ENCODE measurements around the gene DNAJC13.

Gene DNAJC13

GRCh38 chr3:132538072-132538471 lies 120.8 kb downstream of the DNAJC13 start:
- Histone ChIP-seq H3K27me3 (ENCODE audit: control insufficient read depth, insufficient read depth, low read length, poor library complexity, severe bottlenecking) (no peaks in the 10 kb centered on the region), H3K4me3 (ENCODE audit: insufficient read depth, low read depth, low read length) (no peak overlapping the region), H3K9me3 (ENCODE audit: control insufficient read depth, low read length) (no peaks in the 10 kb centered on the region), H3K27ac (ENCODE audit: insufficient read depth, low read depth, low read length, poor library complexity, severe bottlenecking) (no peak overlapping the region), H3K4me1 (ENCODE audit: control insufficient read depth, insufficient read depth, low read length) (no peaks in the 10 kb centered on the region), H3K36me3 (ENCODE audit: control insufficient read depth, insufficient read depth, low read length) (peaks cover 4% of the 10 kb centered on the region)
- 93 to 96% methylated on average over 5 of the region's 5 CpGs for WGBS, 2 experiments

- peaks cover 4% of the 10 kb centered on the region for H3K36me3 ChIP-seq (ENCODE audit: control insufficient read depth, insufficient read depth, low read length)
- no peaks in the 10 kb centered on the region for H3K9me3 ChIP-seq (ENCODE audit: control insufficient read depth, low read length)
- no peaks in the 10 kb centered on the region for H3K27me3 ChIP-seq (ENCODE audit: control insufficient read depth, insufficient read depth, low read length, poor library complexity, severe bottlenecking)
- no peak overlapping the region for H3K4me3 ChIP-seq (ENCODE audit: insufficient read depth, low read depth, low read length)
- WGBS, 2 experiments: 57 to 82% methylated on average over 1 to 3 of the region's 3 CpGs
- H3K27ac ChIP-seq (ENCODE audit: insufficient read depth, low read depth, low read length, poor library complexity, severe bottlenecking): no peak overlapping the region
- H3K4me1 ChIP-seq (ENCODE audit: control insufficient read depth, insufficient read depth, low read length): no peaks in the 10 kb centered on the region
These were observed 122.4 kb downstream of the DNAJC13 start for GRCh38 chr3:132539681-132540080.

- H3K27me3 ChIP-seq (ENCODE audit: control insufficient read depth, insufficient read depth, low read length, poor library complexity, severe bottlenecking): no peaks in the 10 kb centered on the region
- H3K36me3 ChIP-seq (ENCODE audit: control insufficient read depth, insufficient read depth, low read length): peaks cover 4% of the 10 kb centered on the region
- no peak overlapping the region for H3K27ac ChIP-seq (ENCODE audit: insufficient read depth, low read depth, low read length, poor library complexity, severe bottlenecking)
- H3K4me1 ChIP-seq (ENCODE audit: control insufficient read depth, insufficient read depth, low read length): no peaks in the 10 kb centered on the region
- no peaks in the 10 kb centered on the region for H3K9me3 ChIP-seq (ENCODE audit: control insufficient read depth, low read length)
- no peak overlapping the region for H3K4me3 ChIP-seq (ENCODE audit: insufficient read depth, low read depth, low read length)
- 83 to 100% methylated on average over 1 to 2 of the region's 2 CpGs for WGBS, 2 experiments
These were observed 125.3 kb downstream of the DNAJC13 start for GRCh38 chr3:132542577-132542976.

GRCh38 chr3:132543011-132543739 lies 125.9 kb downstream of the DNAJC13 start:
- no peaks in the 10 kb centered on the region for H3K9me3 ChIP-seq (ENCODE audit: control insufficient read depth, low read length)
- 90 to 94% methylated on average over 2 of the region's 2 CpGs for WGBS, 2 experiments
- no peak overlapping the region for H3K4me3 ChIP-seq (ENCODE audit: insufficient read depth, low read depth, low read length)
- H3K27ac ChIP-seq (ENCODE audit: insufficient read depth, low read depth, low read length, poor library complexity, severe bottlenecking): no peak overlapping the region
- H3K27me3 ChIP-seq (ENCODE audit: control insufficient read depth, insufficient read depth, low read length, poor library complexity, severe bottlenecking): no peaks in the 10 kb centered on the region
- H3K4me1 ChIP-seq (ENCODE audit: control insufficient read depth, insufficient read depth, low read length): no peaks in the 10 kb centered on the region
- H3K36me3 ChIP-seq (ENCODE audit: control insufficient read depth, insufficient read depth, low read length): peaks cover 4% of the 10 kb centered on the region

- Histone ChIP-seq H3K4me3 (ENCODE audit: insufficient read depth, low read depth, low read length) (no peak overlapping the region), H3K27ac (ENCODE audit: insufficient read depth, low read depth, low read length, poor library complexity, severe bottlenecking) (no peak overlapping the region), H3K36me3 (ENCODE audit: control insufficient read depth, insufficient read depth, low read length) (no peaks in the 10 kb centered on the region), H3K27me3 (ENCODE audit: control insufficient read depth, insufficient read depth, low read length, poor library complexity, severe bottlenecking) (no peaks in the 10 kb centered on the region), H3K4me1 (ENCODE audit: control insufficient read depth, insufficient read depth, low read length) (no peaks in the 10 kb centered on the region), H3K9me3 (ENCODE audit: control insufficient read depth, low read length) (no peaks in the 10 kb centered on the region)
- 93 to 96% methylated on average over 2 of the region's 2 CpGs for WGBS, 2 experiments
These were observed 126.8 kb downstream of the DNAJC13 start for GRCh38 chr3:132544130-132544529.

GRCh38 chr3:132545471-132545870 lies 128.2 kb downstream of the DNAJC13 start:
- H3K4me3 ChIP-seq (ENCODE audit: insufficient read depth, low read depth, low read length): no peak overlapping the region
- H3K9me3 ChIP-seq (ENCODE audit: control insufficient read depth, low read length): no peaks in the 10 kb centered on the region
- no peak overlapping the region for H3K27ac ChIP-seq (ENCODE audit: insufficient read depth, low read depth, low read length, poor library complexity, severe bottlenecking)
- H3K36me3 ChIP-seq (ENCODE audit: control insufficient read depth, insufficient read depth, low read length): no peaks in the 10 kb centered on the region
- no peaks in the 10 kb centered on the region for H3K27me3 ChIP-seq (ENCODE audit: control insufficient read depth, insufficient read depth, low read length, poor library complexity, severe bottlenecking)
- no peaks in the 10 kb centered on the region for H3K4me1 ChIP-seq (ENCODE audit: control insufficient read depth, insufficient read depth, low read length)
- WGBS, 2 experiments: 96 to 100% methylated on average over 3 of the region's 3 CpGs

GRCh38 chr3:132549169-132549568 lies 131.9 kb downstream of the DNAJC13 start:
- Histone ChIP-seq H3K4me1 (ENCODE audit: control insufficient read depth, insufficient read depth, low read length) (no peaks in the 10 kb centered on the region), H3K9me3 (ENCODE audit: control insufficient read depth, low read length) (no peaks in the 10 kb centered on the region), H3K27ac (ENCODE audit: insufficient read depth, low read depth, low read length, poor library complexity, severe bottlenecking) (no peak overlapping the region), H3K4me3 (ENCODE audit: insufficient read depth, low read depth, low read length) (no peak overlapping the region), H3K36me3 (ENCODE audit: control insufficient read depth, insufficient read depth, low read length) (no peaks in the 10 kb centered on the region), H3K27me3 (ENCODE audit: control insufficient read depth, insufficient read depth, low read length, poor library complexity, severe bottlenecking) (no peaks in the 10 kb centered on the region)
- 93 to 96% methylated on average over 8 of the region's 8 CpGs for WGBS, 2 experiments

- Histone ChIP-seq H3K27me3 (ENCODE audit: control insufficient read depth, insufficient read depth, low read length, poor library complexity, severe bottlenecking) (no peaks in the 10 kb centered on the region), H3K36me3 (ENCODE audit: control insufficient read depth, insufficient read depth, low read length) (no peaks in the 10 kb centered on the region), H3K4me1 (ENCODE audit: control insufficient read depth, insufficient read depth, low read length) (no peaks in the 10 kb centered on the region), H3K4me3 (ENCODE audit: insufficient read depth, low read depth, low read length) (no peak overlapping the region), H3K9me3 (ENCODE audit: control insufficient read depth, low read length) (no peaks in the 10 kb centered on the region), H3K27ac (ENCODE audit: insufficient read depth, low read depth, low read length, poor library complexity, severe bottlenecking) (no peak overlapping the region)
These were observed 132.7 kb downstream of the DNAJC13 start for GRCh38 chr3:132549890-132550578.

- WGBS, 2 experiments: 96 to 100% methylated on average over 3 of the region's 3 CpGs
- no peaks in the 10 kb centered on the region for H3K9me3 ChIP-seq (ENCODE audit: control insufficient read depth, low read length)
- no peak overlapping the region for H3K4me3 ChIP-seq (ENCODE audit: insufficient read depth, low read depth, low read length)
- no peaks in the 10 kb centered on the region for H3K36me3 ChIP-seq (ENCODE audit: control insufficient read depth, insufficient read depth, low read length)
- no peaks in the 10 kb centered on the region for H3K4me1 ChIP-seq (ENCODE audit: control insufficient read depth, insufficient read depth, low read length)
- H3K27me3 ChIP-seq (ENCODE audit: control insufficient read depth, insufficient read depth, low read length, poor library complexity, severe bottlenecking): no peaks in the 10 kb centered on the region
- no peak overlapping the region for H3K27ac ChIP-seq (ENCODE audit: insufficient read depth, low read depth, low read length, poor library complexity, severe bottlenecking)
These were observed 133.4 kb downstream of the DNAJC13 start for GRCh38 chr3:132550579-132551305.

- H3K9me3 ChIP-seq (ENCODE audit: control insufficient read depth, low read length): no peaks in the 10 kb centered on the region
- H3K4me3 ChIP-seq (ENCODE audit: insufficient read depth, low read depth, low read length): no peak overlapping the region
- H3K36me3 ChIP-seq (ENCODE audit: control insufficient read depth, insufficient read depth, low read length): no peaks in the 10 kb centered on the region
- H3K27ac ChIP-seq (ENCODE audit: insufficient read depth, low read depth, low read length, poor library complexity, severe bottlenecking): no peak overlapping the region
- 93 to 94% methylated on average over 6 of the region's 6 CpGs for WGBS, 2 experiments
- H3K4me1 ChIP-seq (ENCODE audit: control insufficient read depth, insufficient read depth, low read length): no peaks in the 10 kb centered on the region
- H3K27me3 ChIP-seq (ENCODE audit: control insufficient read depth, insufficient read depth, low read length, poor library complexity, severe bottlenecking): no peaks in the 10 kb centered on the region
These were observed 136.5 kb downstream of the DNAJC13 start for GRCh38 chr3:132553826-132554225.
